GM12878 (cell line): ENCODE data around the gene EPAS1.

Experiments used
- EZH2 ChIP-seq: IDR thresholded peaks from 2 replicates; pipeline ENCODE4 v1.6.1; 2012; ENCODE audit warnings: low read depth, mild to moderate bottlenecking, control low read depth, inconsistent platforms, low read length, borderline replicate concordance; ENCODE audit not compliant: control insufficient read depth
- TF ChIP-seq, protein P1 (sequence below), 3 experiments: IDR thresholded peaks in 2 of 3; conservative IDR thresholded peaks in 1 of 3; 2 replicates each; pipeline ENCODE4 v1.5.1; 2011; ENCODE audit warnings: low read depth in 3 of 3, low read length in 3 of 3, mild to moderate bottlenecking in 3 of 3, control low read depth in 2 of 3, moderate library complexity in 2 of 3, inconsistent platforms in 1 of 3, mixed read lengths in 1 of 3; ENCODE audit not compliant: control insufficient read depth in 2 of 3, insufficient read depth in 1 of 3; ENCODE audit errors: extremely low read depth in 1 of 3

DNA sequence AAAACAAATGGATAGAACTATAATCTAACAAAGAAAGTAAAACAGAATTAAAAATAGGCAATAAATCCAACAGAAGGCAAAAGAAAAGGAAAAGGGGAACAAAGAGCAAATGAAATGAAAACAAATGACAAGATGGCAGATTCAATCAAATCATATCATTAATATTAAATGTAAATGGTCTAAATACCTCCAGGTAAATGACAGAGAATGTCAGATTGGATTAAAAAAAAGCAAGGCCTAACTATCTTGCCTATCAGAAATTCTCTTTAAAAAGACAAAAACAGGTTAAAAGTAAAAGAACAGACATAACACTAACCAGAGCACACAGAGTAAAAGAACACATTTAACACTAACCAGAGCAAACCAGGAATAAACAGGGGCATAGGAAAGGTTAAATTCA lies 119.1 kb downstream of the EPAS1 start:
- TF ChIP-seq EZH2 = no peak
- TF ChIP-seq, protein P1, sequence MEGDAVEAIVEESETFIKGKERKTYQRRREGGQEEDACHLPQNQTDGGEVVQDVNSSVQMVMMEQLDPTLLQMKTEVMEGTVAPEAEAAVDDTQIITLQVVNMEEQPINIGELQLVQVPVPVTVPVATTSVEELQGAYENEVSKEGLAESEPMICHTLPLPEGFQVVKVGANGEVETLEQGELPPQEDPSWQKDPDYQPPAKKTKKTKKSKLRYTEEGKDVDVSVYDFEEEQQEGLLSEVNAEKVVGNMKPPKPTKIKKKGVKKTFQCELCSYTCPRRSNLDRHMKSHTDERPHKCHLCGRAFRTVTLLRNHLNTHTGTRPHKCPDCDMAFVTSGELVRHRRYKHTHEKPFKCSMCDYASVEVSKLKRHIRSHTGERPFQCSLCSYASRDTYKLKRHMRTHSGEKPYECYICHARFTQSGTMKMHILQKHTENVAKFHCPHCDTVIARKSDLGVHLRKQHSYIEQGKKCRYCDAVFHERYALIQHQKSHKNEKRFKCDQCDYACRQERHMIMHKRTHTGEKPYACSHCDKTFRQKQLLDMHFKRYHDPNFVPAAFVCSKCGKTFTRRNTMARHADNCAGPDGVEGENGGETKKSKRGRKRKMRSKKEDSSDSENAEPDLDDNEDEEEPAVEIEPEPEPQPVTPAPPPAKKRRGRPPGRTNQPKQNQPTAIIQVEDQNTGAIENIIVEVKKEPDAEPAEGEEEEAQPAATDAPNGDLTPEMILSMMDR (IDR thresholded peaks at IDR 0.05 in 2 of 3, conservative IDR thresholded peaks at IDR 0.05 in 1 of 3; ENCODE audit: control insufficient read depth in 2 of 3, extremely low read depth in 1 of 3, insufficient read depth in 1 of 3, low read depth in 3 of 3, low read length in 3 of 3) = no peak
